IMR-90 (cell line): ENCODE data around the gene MACO1.

Experiments
- POLR2A ChIP-seq: IDR thresholded peaks from 2 replicates; pipeline ENCODE4 v1.6.1; 2012; ENCODE audit warnings: mild to moderate bottlenecking, low read depth, low read length
- RCOR1 ChIP-seq: IDR thresholded peaks from 2 replicates; pipeline ENCODE4 v1.6.1; 2012; ENCODE audit warnings: mild to moderate bottlenecking, low read length, improper control_type of control experiment; ENCODE audit not compliant: insufficient replicate concordance
- TF ChIP-seq, protein P1 (sequence below): conservative IDR thresholded peaks from 2 replicates; pipeline ENCODE4 v1.5.1; 2012; ENCODE audit warnings: mild to moderate bottlenecking, low read depth, low read length, improper control_type of control experiment

DNA sequence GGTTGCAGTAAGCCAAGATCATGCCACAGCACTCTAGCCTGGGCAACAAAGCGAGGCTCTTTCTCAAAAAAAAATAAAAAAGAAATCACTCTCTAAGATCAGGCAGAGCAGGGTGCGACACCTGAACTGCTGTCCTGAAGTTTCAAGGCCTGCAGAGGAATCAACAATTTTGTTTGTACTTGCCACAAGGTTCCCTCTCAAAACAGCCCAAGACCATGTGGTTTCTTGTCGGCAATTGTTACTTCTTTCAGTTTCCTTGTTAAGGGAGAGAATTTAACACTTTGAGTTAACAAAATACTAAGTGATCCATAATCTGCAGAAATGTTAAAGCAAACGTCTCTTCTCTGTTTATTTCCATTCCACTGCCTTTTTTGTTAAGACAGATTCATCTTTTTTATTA is 36.5 kb downstream of the MACO1 start:
- no peak for TF ChIP-seq POLR2A
- TF ChIP-seq, protein P1, sequence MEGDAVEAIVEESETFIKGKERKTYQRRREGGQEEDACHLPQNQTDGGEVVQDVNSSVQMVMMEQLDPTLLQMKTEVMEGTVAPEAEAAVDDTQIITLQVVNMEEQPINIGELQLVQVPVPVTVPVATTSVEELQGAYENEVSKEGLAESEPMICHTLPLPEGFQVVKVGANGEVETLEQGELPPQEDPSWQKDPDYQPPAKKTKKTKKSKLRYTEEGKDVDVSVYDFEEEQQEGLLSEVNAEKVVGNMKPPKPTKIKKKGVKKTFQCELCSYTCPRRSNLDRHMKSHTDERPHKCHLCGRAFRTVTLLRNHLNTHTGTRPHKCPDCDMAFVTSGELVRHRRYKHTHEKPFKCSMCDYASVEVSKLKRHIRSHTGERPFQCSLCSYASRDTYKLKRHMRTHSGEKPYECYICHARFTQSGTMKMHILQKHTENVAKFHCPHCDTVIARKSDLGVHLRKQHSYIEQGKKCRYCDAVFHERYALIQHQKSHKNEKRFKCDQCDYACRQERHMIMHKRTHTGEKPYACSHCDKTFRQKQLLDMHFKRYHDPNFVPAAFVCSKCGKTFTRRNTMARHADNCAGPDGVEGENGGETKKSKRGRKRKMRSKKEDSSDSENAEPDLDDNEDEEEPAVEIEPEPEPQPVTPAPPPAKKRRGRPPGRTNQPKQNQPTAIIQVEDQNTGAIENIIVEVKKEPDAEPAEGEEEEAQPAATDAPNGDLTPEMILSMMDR, result no peak
- no peak for TF ChIP-seq RCOR1
